ENCODE results near the gene HCFC2.

DNA sequence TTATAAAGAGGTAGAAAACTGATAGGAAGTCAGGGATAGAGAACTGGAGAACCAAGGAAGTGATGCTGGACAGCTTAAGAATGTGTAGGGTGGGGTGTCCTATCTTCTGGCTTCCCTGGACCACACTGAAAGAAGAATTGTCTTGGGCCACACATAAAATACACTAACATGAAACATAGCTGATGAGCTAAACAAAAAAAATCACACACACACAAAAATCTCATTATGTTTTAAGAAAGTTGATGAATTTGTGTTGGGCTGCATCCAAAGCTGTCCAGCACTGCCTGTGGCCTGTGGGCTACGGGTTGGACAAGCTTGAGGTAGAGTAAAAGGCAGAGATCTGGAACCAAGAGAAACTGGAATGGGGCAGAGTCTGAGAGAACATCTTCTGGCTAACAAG lies 21.8 kb upstream of the HCFC2 start:
- TF ChIP-seq, protein P1, sequence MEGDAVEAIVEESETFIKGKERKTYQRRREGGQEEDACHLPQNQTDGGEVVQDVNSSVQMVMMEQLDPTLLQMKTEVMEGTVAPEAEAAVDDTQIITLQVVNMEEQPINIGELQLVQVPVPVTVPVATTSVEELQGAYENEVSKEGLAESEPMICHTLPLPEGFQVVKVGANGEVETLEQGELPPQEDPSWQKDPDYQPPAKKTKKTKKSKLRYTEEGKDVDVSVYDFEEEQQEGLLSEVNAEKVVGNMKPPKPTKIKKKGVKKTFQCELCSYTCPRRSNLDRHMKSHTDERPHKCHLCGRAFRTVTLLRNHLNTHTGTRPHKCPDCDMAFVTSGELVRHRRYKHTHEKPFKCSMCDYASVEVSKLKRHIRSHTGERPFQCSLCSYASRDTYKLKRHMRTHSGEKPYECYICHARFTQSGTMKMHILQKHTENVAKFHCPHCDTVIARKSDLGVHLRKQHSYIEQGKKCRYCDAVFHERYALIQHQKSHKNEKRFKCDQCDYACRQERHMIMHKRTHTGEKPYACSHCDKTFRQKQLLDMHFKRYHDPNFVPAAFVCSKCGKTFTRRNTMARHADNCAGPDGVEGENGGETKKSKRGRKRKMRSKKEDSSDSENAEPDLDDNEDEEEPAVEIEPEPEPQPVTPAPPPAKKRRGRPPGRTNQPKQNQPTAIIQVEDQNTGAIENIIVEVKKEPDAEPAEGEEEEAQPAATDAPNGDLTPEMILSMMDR (tag by site-specific recombination; IDR thresholded peaks at IDR 0.05): no peak
- TF ChIP-seq, protein P2, sequence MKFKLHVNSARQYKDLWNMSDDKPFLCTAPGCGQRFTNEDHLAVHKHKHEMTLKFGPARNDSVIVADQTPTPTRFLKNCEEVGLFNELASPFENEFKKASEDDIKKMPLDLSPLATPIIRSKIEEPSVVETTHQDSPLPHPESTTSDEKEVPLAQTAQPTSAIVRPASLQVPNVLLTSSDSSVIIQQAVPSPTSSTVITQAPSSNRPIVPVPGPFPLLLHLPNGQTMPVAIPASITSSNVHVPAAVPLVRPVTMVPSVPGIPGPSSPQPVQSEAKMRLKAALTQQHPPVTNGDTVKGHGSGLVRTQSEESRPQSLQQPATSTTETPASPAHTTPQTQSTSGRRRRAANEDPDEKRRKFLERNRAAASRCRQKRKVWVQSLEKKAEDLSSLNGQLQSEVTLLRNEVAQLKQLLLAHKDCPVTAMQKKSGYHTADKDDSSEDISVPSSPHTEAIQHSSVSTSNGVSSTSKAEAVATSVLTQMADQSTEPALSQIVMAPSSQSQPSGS (tag by site-specific recombination; IDR thresholded peaks at IDR 0.05; ENCODE audit: low read depth): no peak
- TF ChIP-seq ZNF677 (tag by site-specific recombination; IDR thresholded peaks at IDR 0.05) (no peak), ZNF292 (tag by site-specific recombination; IDR thresholded peaks at IDR 0.05; ENCODE audit: borderline replicate concordance, low read depth) (no peak), ZNF23 (tag by site-specific recombination; IDR thresholded peaks at IDR 0.05; ENCODE audit: borderline replicate concordance) (no peak), ZNF211 (tag by site-specific recombination; IDR thresholded peaks at IDR 0.05; ENCODE audit: low read depth) (no peak), ZNF175 (tag by site-specific recombination; IDR thresholded peaks at IDR 0.05) (no peak), ZNF274 (IDR thresholded peaks at IDR 0.05; ENCODE audit: low read length) (no peak), ZNF274 (tag by site-specific recombination; IDR thresholded peaks at IDR 0.05; ENCODE audit: borderline replicate concordance) (no peak), ZNF791 (tag by site-specific recombination; IDR thresholded peaks at IDR 0.05) (no peak), ZSCAN30 (tag by site-specific recombination; IDR thresholded peaks at IDR 0.05) (no peak), ZNF10 (tag by site-specific recombination; IDR thresholded peaks at IDR 0.05) (no peak), MYNN (tag by site-specific recombination; IDR thresholded peaks at IDR 0.05; ENCODE audit: borderline replicate concordance) (no peak)
- TF ChIP-seq, protein P3, sequence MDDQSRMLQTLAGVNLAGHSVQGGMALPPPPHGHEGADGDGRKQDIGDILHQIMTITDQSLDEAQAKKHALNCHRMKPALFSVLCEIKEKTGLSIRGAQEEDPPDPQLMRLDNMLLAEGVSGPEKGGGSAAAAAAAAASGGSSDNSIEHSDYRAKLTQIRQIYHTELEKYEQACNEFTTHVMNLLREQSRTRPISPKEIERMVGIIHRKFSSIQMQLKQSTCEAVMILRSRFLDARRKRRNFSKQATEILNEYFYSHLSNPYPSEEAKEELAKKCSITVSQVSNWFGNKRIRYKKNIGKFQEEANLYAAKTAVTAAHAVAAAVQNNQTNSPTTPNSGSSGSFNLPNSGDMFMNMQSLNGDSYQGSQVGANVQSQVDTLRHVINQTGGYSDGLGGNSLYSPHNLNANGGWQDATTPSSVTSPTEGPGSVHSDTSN (CRISPR knock-in tag; IDR thresholded peaks at IDR 0.05): no peak
- TF ChIP-seq, protein P4, sequence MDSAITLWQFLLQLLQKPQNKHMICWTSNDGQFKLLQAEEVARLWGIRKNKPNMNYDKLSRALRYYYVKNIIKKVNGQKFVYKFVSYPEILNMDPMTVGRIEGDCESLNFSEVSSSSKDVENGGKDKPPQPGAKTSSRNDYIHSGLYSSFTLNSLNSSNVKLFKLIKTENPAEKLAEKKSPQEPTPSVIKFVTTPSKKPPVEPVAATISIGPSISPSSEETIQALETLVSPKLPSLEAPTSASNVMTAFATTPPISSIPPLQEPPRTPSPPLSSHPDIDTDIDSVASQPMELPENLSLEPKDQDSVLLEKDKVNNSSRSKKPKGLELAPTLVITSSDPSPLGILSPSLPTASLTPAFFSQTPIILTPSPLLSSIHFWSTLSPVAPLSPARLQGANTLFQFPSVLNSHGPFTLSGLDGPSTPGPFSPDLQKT (IDR thresholded peaks at IDR 0.05; ENCODE audit: borderline replicate concordance, low read depth, low read length): no peak
